Osteoblast (primary cell): Measurements from ENCODE around the gene LAMC1. TPM values are rescaled to one million over a fixed set of nuclear protein-coding genes. Genes with fewer than 3 reads are reported as not detected.

ENCODE experiments used
- DNase-seq: peaks from one replicate; pipeline ENCODE4 v3.0.0; 2011; ENCODE audit warnings: low spot score, mixed read lengths; ENCODE audit not compliant: insufficient read length; ENCODE audit errors: missing footprints
- H2AFZ ChIP-seq: 2 replicates; pipeline ENCODE4 v1.6.0; 2011; ENCODE audit warnings: mild to moderate bottlenecking, low read length
- H3K27ac ChIP-seq: 2 replicates; pipeline ENCODE4 v1.5.1; 2011; ENCODE audit warnings: mild to moderate bottlenecking, low read depth, low read length, moderate library complexity
- H3K27me3 ChIP-seq: 2 replicates; pipeline ENCODE4 v1.6.0; 2012; ENCODE audit warnings: mild to moderate bottlenecking, control low read depth, inconsistent platforms, low read length, moderate library complexity; ENCODE audit not compliant: insufficient read depth
- H3K36me3 ChIP-seq: 2 replicates; pipeline ENCODE4 v1.5.1; 2011; ENCODE audit warnings: mild to moderate bottlenecking, low read length, control low read depth, moderate library complexity; ENCODE audit not compliant: insufficient read depth
- H3K4me1 ChIP-seq: 2 replicates; pipeline ENCODE4 v1.5.1; 2011; ENCODE audit warnings: mild to moderate bottlenecking, low read length, control low read depth, moderate library complexity; ENCODE audit not compliant: insufficient read depth
- H3K4me2 ChIP-seq: 2 replicates; pipeline ENCODE4 v1.6.0; 2011; ENCODE audit warnings: mild to moderate bottlenecking, low read length; ENCODE audit not compliant: insufficient read depth
- H3K4me3 ChIP-seq: fragments of 200-600 bp; sonication (generic); 3 replicates; pipeline ENCODE4 v1.5.1; 2012; ENCODE audit warnings: mild to moderate bottlenecking, low read length, inconsistent platforms; ENCODE audit not compliant: insufficient read depth
- H3K79me2 ChIP-seq: 2 replicates; pipeline ENCODE4 v1.6.0; 2012; ENCODE audit warnings: mild to moderate bottlenecking, low read length, control low read depth, inconsistent platforms; ENCODE audit not compliant: insufficient read depth
- H3K9me3 ChIP-seq: 2 replicates; pipeline ENCODE4 v1.5.1; 2011; ENCODE audit warnings: low read depth, low read length, control low read depth
- H4K20me1 ChIP-seq: 2 replicates; pipeline ENCODE4 v1.6.0; 2012; ENCODE audit warnings: mild to moderate bottlenecking, low read length, control low read depth; ENCODE audit not compliant: insufficient read depth
- CTCF ChIP-seq: IDR thresholded peaks from 2 replicates; pipeline ENCODE4 v1.5.1; 2011; ENCODE audit warnings: mild to moderate bottlenecking, low read depth, low read length, moderate library complexity; ENCODE audit errors: extremely low read depth
- total RNA-seq: library from RNA; depleted of rRNA; stranded (reverse); fragments of >200 nt; gene quantifications from 2 replicates; pipeline ENCODE4 v1.2.3, GENCODE V29; 2012

The LAMC1 gene
- total RNA-seq, 1 donor = 966 TPM

GRCh38 chr1:183044893-183045649 lies 21.9 kb downstream of the LAMC1 start:
- Histone ChIP-seq H3K4me3 (peak overlapping the region; percentile 19), H3K79me2 (peaks cover 98% of the 10 kb centered on the region), H2AFZ (no peak overlapping the region), H3K4me1 (peaks cover 47% of the 10 kb centered on the region), H3K27ac (peak overlapping the region; percentile 96), H3K27me3 (no peaks in the 10 kb centered on the region), H3K9me3 (no peaks in the 10 kb centered on the region), H3K4me2 (peak overlapping the region; percentile 61), H4K20me1 (peaks cover 14% of the 10 kb centered on the region), H3K36me3 (no peaks in the 10 kb centered on the region)
- no peak for TF ChIP-seq CTCF
- no peak for DNase-seq

- peaks cover 96% of the 10 kb centered on the region for H3K79me2 ChIP-seq
- H3K4me1 ChIP-seq = peaks cover 20% of the 10 kb centered on the region
- H3K27me3 ChIP-seq = no peaks in the 10 kb centered on the region
- H4K20me1 ChIP-seq = peaks cover 32% of the 10 kb centered on the region
- no peak overlapping the region for H2AFZ ChIP-seq
- no peak for TF ChIP-seq CTCF
- peak overlapping the region; percentile 39 for H3K27ac ChIP-seq
- H3K36me3 ChIP-seq = peaks cover 6% of the 10 kb centered on the region
- no peak overlapping the region for H3K4me3 ChIP-seq
- no peak for DNase-seq
- no peak overlapping the region for H3K4me2 ChIP-seq
- no peaks in the 10 kb centered on the region for H3K9me3 ChIP-seq
These were observed 25.2 kb downstream of the LAMC1 start for GRCh38 chr1:183048087-183049085.

- no peak for DNase-seq
- Histone ChIP-seq H3K79me2 (peaks cover 97% of the 10 kb centered on the region), H2AFZ (no peak overlapping the region), H3K36me3 (peaks cover 10% of the 10 kb centered on the region), H3K4me1 (peaks cover 2% of the 10 kb centered on the region), H3K4me3 (no peak overlapping the region), H4K20me1 (peaks cover 56% of the 10 kb centered on the region), H3K9me3 (no peaks in the 10 kb centered on the region), H3K27me3 (no peaks in the 10 kb centered on the region), H3K27ac (peak overlapping the region; percentile 7), H3K4me2 (no peak overlapping the region)
- no peak for TF ChIP-seq CTCF
These were observed 28.3 kb downstream of the LAMC1 start for GRCh38 chr1:183051546-183051945.

- peaks cover 97% of the 10 kb centered on the region for H3K79me2 ChIP-seq
- DNase-seq = no peak
- H4K20me1 ChIP-seq = peaks cover 58% of the 10 kb centered on the region
- peaks cover 10% of the 10 kb centered on the region for H3K36me3 ChIP-seq
- no peak overlapping the region for H3K4me3 ChIP-seq
- H3K27ac ChIP-seq = peak overlapping the region; percentile 8
- H2AFZ ChIP-seq = no peak overlapping the region
- TF ChIP-seq CTCF = no peak
- H3K9me3 ChIP-seq = no peaks in the 10 kb centered on the region
- peaks cover 2% of the 10 kb centered on the region for H3K4me1 ChIP-seq
- no peaks in the 10 kb centered on the region for H3K27me3 ChIP-seq
- H3K4me2 ChIP-seq = no peak overlapping the region
These were observed 29.6 kb downstream of the LAMC1 start for GRCh38 chr1:183052861-183053260.
